ENCODE results near the gene MAD1L1.

The MAD1L1 gene

DNA sequence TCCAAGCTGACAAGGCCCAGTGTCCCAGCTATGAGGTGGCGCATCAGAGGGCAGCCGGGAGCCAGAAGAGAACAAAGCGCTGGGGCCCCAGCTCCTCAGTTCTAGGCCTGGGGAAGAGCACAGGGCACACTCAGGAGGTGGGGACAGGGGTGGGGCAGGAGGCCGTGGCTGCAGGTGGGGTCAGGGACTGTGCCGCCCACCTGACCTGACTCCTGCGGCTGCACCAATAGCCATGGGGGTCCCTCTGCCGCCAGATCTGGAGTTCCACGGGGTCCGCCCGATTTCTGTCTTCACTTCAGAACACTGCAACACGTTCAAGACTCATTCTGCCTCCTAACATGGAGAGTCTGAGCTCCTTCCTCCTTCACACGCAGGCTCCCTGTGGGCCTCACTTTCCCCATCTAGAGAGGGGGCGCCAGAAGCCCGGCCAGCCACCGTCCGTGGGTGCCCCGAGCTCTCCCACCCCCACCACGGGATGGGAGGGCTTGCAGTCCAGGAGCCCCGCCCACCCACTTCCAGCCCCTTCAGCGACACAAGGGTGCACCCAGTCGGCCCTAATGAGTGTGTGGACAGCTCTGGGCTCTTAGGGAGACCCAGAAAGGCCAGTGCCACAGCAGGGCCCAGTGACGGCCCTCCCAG, 278.3 kb downstream of the MAD1L1 start:
- in situ Hi-C loops (cut with HindIII; ENCODE audit: low sequenced_read_pairs) = no loop called here

DNA sequence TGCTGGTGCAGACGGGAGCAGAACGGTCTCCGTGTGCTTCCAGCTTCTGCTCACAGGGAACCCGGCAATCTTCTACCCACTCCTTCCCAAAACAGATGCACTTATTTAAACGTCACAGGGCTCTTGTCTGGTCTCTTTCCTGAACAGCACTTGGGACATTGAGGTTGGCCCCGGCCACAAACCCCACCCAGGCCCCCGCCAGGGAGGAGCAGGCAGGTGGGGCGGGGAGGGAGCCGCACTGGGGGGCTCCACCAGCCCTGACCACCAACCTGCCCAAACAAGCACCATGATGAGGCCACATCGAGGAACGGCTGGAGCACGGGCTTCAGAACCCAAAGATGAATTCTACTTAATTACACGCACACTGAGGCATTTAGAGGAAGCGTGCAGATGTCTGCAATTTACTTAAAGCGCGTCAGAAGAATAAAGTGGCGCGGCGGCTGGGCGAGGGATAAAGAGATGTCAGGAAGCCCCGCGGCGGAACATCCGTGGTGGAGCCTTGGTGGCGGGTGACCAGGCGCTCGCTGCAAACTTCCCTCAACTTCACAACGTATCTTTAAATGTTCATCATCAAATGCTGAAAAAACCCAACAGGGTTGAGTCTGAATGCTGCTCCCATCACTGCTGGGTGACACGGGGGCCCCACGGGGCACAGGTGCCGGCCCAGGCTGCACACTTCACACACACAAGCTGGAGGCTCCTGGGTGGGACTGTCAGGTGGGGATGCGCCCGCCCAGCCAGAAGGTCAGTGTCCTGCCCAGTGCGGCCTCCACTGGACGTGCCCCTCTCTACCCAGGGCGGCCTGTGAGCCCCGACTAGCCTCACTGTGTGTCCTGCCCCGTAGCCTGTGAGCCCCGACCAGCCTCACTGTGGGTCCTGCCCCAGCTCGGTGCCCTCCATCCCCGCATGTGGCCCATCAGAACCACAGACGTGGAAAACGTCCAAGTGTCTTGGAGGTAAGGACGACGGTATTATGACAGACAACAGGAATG, 279.2 kb downstream of the MAD1L1 start:
- in situ Hi-C loops (cut with HindIII; ENCODE audit: low sequenced_read_pairs) = no loop called here

DNA sequence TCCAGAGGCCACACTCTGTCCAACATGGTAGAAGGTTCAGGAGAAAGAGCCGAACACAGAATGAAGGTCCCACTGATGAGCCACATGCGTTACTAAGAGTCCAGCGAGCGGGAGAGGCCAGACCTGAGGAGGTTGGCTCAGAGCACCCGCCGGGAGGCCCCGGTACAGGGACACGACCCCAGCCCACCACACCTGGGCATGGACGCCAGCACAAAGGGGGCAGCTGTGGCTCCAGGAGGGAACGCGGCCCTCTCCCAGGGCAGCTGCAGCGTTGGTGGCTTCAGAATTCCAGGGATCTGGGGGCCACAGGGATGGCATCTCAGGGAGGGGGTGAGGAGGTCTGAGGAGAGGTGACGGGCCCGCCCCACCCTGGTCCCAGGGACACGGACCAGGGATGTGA, 280.0 kb downstream of the MAD1L1 start:
- in situ Hi-C loops (cut with HindIII; ENCODE audit: low sequenced_read_pairs) = no loop called here

DNA sequence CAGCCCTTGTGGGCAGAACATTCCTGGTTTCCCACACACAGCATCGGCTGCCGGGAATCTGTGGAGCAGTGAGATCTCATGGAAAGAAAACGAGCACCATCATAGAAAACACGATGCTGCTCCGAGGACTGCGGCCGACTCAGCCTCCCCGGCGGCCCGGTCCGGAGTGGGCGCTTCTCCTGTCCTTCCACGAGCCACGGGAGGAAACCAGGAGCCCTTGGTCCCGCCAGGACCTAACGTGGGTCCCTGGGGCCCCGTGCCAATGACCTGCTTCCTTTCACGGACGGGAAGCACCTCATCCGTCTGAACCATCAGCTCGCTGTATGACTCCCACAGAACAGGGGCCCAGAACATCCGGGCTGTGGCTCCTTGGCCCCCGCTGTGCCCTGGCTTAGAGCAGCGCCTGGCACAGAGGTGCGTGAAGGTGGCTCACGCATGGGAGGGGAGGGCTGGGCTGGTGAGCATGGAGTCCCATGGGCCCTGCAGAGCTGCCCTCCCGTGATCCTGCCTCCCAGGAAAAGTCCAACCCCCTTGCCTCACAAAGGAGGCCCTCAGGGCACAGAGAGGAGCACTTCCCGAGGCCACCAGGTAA, 280.5 kb downstream of the MAD1L1 start:
- in situ Hi-C loops (cut with HindIII; ENCODE audit: low sequenced_read_pairs) = no loop called here

DNA sequence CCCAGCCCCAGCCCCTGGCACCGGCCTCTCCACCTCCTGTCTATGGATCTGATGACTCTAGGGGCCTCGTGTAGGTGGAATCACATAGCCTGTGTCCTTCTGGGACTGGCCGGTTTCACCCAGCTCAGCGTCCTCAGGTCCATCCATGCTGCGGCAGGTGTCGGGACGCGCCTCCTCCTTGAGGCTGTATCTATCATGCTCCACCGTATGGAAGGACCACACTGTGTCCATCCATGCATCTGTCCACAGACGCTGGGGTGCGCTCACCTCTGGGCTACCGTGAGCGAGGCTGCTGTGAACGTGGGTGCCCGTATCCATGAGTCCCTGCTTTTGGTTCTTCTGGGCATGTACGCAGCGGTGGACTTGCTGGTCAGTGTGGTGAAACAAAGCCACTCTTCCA, 281.1 kb downstream of the MAD1L1 start:
- in situ Hi-C loops (cut with HindIII; ENCODE audit: low sequenced_read_pairs) = no loop called here

DNA sequence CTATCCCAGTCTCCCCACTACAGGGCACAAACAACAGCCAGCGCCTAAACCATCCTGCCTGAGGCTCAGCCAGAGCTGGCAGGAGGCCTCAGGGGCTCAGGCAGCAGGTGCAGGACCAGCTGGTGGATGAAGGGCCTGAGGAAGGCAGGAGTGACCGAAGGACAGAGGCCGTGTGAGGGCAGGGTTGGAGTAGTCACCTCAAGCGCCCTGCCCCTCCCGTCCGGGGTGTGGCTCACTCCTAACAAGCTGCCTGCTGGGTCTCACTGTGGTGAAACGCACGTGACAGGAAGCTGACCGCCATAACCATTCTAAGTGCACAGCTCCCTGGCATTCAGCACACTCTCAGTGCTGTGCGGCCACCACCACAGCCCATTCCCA, 281.6 kb downstream of the MAD1L1 start:
- in situ Hi-C loops (cut with HindIII; ENCODE audit: low sequenced_read_pairs) = no loop called here

DNA sequence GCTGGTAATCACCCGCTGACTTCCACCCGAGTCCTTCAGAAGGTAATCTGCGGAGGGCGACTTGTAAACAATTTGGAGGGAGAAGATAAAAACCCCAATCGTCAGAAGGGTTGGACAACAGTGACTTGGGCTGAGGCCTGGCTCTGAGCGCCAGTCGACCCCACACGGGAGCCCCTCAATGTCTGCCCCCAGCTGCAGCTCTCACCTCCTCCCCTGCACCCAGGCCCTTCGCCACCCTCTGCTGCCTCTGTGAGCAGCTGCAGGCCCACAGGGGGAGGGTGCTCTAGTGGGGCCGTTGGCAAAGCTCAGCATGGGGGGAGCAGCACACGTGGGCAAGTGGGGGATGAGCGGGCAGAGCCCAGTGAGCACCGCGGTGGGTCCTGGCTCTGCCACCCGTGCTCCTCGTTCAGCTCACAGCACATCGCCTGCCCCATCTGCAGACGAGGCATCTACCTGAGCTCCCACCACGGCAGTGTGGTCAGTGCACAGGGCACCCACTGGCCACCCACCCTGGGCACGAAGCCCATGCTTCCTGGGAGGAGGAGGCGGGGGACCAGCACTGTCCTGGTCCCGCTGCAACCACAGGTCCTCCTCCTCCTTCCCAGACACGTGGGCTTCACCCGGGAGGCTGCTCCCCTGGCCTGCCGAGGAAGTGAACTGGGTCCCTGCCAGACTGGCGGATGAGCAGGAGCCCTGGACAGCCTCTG, 282.1 kb downstream of the MAD1L1 start:
- in situ Hi-C loops (cut with HindIII; ENCODE audit: low sequenced_read_pairs) = no loop called here

DNA sequence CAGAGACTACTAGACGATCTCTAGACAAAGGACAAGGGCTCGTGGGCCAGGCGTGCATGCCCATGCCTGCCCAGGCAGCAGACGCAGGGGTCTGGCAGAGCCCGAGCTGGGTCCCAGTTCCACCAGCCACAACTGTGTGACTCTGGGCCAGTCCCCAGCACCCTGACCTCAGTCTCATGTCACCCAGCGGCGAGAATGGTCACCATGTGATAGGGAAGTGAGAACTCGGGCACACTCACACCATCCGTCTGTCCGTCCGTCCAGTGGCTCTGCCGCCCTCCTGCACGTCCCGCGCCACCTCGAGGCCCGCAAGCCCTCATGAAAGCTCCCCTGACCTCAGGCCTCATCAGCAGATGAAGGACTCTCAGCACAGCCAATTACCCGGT, 282.7 kb downstream of the MAD1L1 start:
- in situ Hi-C loops (cut with HindIII; ENCODE audit: low sequenced_read_pairs) = no loop called here

DNA sequence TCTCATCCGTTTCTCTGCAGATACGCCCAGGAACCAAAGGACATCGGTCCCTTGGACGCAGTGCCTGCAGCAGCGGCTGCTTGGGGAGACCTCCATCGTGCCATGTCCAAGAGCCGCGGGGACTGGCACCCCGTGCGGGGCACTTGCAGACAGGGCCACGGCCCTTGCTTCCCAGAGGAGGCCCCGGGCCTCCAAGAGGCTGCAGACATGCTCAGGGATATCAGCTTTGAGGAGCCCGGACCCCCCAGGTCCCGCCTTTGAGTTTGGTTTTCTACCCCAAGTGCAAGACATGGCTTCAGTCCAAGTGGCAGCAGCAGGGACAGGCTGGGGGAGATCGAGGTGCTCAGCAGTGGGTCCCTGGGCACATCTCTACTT, 283.1 kb downstream of the MAD1L1 start:
- in situ Hi-C loops (cut with HindIII; ENCODE audit: low sequenced_read_pairs) = no loop called here

DNA sequence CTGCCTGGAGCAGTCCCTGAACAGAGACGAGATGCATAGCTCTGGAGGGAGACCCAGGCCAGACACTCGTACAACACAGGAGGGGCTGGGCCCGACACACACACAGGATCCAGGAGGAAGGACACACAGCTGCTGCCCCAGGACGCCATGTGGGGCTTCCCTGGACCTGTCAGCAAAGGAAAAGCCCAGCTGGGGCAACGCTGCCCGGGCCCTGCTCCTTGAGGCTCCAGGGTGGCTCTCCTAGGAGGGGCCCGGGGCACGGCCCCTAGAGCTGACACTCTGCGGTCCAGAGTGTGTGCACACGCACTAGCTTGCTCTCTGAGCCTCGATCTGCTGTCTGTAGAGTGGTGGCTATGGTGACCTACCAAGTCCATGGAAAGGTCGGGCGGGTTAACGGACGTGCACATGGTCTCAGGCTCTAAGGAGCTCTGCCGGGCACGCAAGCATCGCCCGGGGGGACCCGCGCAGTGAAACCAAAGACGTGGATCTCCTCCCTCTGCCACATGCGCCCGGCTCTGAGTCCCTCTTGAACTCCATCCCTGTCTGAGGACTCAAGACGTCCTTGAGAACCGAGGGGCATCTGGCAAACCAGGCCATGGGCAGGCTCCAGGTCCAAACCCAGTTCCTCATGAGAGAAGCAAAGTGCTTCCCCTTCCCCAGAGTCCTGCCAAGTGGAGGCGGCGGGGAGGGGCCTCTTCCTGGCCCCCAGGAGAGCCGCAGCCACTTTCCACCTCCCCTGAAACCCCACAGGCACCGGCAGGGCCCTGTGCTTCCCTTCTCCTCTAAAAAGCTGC, 283.7 kb downstream of the MAD1L1 start:
- in situ Hi-C loops (cut with HindIII; ENCODE audit: low sequenced_read_pairs) = no loop called here

DNA sequence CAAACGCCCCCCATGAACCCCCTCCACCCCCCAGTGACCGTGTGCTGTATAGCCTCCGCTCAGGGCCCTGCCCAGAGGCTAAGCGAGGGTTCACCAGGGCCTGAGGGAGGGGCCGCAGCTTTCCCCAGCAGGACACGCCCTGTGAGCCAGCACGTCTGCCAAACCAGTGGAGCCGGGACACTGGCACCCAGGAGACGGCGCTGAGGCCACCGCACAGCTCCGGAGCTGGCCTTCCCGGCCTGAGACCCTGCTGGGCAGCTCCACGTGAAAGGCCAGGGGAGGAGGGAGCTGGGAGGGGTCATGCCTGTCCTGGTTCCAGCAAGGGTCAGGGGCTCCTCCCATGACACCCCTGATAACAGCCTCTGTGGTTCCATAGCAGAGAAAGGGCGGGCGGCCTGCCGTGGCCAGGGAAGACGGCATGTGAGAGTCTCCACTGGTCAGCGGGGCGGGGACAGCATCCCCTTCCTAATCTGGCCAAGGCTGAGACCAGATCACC, 284.4 kb downstream of the MAD1L1 start:
- in situ Hi-C loops (cut with HindIII; ENCODE audit: low sequenced_read_pairs) = no loop called here

DNA sequence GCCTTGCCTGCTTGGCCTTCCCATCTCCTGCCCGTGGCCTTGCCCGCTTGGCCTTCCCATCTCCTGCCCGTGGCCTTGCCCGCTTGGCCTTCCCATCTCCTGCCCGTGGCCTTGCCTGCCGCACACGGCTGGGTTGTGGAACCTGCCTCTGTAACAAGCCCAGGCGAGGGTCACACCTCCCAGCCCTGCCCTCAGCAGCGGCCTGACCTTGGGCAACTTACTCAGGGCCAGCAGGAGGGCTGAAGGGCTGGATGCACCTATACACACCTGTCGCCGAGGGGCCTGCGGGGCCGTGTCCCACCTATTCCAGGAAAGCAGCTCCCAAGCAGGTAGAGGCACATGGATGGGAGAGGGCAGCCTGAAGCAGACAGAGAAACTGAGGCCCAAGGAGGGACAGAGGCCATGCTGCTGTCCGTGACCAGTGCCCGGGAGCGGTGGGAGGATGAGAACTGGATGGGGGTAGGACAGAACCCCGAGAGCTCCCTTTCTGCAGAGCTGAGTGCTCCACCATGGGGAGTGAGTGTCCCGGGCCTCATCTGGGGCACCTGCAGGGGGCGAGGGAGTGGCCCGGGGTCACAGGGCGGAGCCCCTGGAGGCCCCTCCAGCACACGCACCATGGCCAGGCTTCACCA, 285.0 kb downstream of the MAD1L1 start:
- in situ Hi-C loops (cut with HindIII; ENCODE audit: low sequenced_read_pairs) = no loop called here

DNA sequence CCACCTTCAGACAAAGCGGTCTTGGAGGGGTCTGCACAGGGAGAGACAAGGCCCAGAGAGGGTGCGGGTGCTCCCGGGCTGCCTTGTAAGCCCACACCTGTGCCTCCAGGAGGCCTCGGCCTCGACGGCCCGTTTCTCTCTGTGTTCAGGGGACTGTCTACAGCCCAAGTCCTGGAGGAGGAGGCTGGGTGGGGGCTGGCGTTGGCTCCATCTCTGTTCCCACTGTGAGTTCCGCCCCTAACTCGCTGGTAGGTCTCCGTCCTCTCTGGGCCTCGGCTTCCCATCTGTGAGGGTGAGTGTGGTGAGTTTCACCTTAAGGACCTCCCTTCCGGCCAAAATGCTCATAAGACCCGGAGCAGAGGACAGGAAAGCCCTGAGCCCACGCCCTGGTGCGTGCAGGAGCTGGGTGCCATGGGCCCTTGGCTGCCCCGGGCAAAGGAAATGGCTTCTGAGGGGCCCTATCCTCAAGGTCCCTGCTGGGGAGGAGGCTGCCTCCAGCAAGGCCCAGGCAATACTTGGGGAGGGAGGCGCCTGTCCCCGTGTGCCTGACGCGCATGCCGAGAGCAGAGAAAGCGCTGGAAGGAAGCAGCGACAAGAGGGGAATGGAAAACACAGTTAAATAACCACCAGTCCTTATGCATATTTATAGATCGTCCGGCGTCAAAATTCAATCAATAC, 285.8 kb downstream of the MAD1L1 start:
- in situ Hi-C loops (cut with HindIII; ENCODE audit: low sequenced_read_pairs) = no loop called here

DNA sequence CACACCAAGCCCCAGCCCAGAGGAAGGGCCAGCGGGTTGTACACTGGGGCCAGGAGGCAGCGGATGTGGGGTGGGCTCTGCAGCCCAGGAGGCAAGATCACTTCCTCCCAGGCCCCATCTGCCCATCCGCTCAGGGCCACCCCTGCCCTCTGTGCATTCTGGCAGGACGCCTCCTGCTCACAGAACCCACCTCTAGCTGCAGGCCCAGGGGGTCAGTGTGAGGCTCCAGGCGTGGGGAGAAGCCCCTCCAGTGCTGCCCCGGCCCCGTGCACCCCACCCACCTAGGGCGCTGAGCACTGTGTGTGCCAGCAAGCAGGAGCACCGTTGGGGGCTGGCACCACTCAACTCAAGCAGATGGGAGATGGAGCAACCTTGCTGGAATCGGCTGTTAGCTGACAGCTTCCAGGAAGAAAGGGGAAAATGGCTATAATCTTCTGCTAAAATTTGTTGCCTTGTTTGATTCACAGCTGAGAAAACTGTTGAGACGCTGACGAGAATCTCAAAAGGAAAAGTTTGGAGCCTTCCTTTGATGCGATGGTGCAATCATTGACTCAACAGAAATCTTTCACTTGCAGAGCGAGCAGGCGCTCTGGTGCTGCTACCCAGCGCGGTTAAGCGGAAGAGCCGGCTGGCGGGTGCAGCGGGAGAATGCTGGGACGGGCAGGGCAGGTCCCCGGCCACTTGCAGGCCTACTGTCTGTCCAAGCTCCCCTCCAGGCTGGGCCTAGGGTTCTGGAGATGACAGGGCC, 286.5 kb downstream of the MAD1L1 start:
- in situ Hi-C loops (cut with HindIII; ENCODE audit: low sequenced_read_pairs) = no loop called here

DNA sequence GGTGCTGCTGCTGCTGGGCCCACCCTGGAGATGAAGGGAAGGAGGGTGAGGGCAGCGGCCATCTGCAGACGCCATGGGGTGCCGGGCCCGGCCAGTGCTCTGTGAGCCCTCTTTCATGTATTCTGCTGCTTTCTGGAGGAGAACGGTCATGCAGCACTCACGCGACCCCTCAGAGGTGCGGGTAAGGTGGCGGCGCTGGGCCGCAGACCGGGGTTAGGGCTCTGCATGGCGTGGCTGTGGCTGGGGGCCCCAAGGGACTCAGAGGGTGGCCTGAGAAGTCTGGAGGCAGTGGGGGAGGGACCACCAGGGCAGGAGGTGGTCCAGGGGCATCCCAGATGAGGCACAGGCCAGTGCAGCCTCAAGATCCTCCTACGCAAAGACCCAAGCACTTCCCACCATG, 287.2 kb downstream of the MAD1L1 start:
- in situ Hi-C loops (cut with HindIII; ENCODE audit: low sequenced_read_pairs) = no loop called here

DNA sequence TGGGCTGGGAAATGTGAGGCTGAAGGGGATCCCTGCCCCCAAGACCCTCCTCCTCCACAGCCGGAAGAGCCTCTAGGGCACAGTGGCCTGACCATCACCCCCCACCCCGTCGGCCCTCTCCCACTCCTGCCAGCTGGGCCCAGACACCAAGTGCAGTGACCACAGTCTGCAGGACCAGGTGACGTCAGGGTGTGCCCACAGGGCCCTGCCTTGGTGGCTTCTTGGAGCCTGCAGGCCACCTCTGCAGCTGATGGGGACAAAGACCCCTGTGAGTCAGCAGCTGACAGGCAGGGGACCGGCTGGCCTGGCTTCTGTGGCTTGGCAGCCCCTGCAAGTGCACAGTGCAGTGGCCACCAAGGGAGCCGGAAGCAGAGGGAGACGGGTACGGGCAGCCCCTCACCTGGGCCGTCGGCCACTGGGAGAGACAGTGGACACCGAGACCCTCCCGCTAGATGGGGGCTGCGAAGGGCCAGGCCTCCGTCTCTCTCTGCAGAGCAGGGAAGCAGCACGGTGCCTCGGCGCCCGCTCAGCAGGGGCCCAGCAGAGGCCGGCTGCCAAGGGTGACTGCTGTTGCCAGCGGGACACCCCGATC, 288.0 kb downstream of the MAD1L1 start:
- in situ Hi-C loops (cut with HindIII; ENCODE audit: low sequenced_read_pairs) = no loop called here

DNA sequence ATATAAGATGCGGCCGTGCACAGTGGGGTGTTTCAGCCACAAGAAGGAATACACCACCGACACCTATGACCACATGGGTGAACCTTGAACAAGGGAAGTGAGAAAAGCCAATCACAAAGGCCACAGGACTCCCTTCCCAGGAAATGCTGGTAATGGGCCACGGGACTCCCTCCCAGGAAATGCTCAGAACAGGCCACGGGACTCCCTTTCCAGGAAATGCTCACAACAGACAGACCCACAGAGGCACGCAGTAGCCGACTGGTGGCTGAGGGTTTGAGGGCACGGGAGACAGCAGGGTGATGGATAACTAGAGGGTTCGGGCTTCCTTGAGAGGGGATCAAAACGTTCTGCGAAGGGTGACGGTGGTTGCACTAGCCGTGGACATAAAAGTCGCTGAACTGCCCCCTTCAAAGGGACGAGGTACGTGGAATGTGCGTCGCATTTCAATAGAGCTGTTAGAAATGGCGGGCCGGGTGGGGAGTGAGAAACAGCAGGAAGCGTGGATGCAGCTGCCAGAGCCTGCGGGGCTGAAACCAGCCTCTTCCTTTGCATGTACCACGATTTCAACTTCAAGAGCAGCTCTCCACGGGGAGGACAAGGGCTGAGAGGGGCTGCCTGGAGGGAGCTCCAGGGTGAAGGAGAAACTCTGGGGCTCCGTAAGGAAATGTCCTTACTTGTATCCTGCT, 288.7 kb downstream of the MAD1L1 start:
- in situ Hi-C loops (cut with HindIII; ENCODE audit: low sequenced_read_pairs) = no loop called here

DNA sequence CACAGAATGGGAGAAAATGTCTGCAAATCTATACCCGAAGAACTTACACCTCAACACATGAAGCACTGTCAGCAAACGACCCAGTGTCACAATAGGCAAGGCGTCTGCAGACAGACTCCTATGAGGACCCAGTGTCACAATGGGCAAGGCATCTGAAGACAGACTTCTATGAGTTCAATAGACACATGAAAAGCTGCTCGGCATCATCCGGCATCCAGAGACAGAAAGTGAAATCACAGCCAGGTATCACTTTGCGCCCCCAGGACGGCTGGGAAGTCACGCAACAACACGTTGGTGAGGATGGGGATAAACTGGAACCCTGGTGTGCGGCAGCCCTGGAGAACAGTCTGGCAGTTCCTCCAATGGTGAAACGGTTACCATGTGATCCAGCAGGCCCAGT, 289.4 kb downstream of the MAD1L1 start:
- in situ Hi-C loops (cut with HindIII; ENCODE audit: low sequenced_read_pairs) = no loop called here
